ENCODE data around the gene AKT3. TPM values are rescaled to one million over a fixed set of nuclear protein-coding genes. Genes with fewer than 3 reads are reported as not detected.

Gene AKT3
- total RNA-seq, 1 donor from 2014 or later = 35.0 TPM

DNA sequence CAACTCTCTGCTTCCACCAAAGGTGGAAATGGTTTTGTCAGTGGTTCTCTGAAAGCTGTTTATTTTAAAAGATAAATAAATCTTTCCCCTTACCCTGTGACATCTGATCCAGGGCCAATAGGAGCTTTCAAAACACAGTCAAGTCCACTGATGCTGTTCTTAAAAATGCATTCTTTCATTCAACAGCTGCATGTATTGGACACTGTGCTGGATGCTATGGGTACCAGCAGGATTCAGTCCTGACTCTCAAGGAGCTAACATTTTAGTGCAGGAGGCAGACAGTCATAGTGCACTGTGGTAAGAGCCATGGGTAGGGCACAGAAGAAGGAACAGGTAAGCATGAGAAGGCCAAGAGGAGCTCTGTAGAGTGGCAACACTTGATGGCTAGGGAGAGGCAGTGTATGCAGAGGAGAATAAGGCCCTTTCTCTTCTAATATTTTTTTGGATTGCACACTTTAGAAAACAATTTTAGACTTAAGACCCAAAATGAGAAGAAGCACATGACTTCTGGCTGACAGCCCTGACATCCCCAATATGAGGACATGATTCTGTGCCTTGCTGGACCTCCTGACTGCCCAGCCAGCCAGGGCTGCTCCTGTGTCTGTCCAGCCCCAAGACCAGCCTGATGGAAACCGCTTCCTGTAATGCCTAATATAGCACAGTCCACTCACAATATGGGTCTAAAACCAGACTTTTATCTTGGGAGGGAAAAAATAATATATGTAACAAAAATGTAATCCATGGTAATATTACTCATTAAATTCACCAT, 386.9 kb downstream of the AKT3 start:
- no peak for DNase-seq (ENCODE audit: low spot score)

DNA sequence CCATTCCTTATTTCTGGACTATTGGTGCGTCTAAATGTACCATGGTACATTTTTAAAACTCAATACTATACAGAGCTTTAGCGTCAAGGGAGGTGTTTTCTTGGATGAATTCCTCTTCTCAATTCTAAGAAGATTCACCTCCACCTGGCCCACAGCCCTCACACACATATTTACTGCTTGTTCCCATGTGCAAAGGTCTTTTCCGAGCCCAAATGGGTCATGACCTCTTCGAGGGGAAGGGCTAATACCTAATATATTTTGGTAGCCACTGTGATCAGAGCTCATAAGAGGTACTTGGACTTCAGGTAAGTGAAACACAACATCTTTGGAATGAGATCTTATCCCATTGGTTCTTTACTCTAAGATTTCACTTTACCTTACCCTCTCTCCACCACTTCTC, 388.3 kb downstream of the AKT3 start:
- no peak for DNase-seq (ENCODE audit: low spot score)

DNA sequence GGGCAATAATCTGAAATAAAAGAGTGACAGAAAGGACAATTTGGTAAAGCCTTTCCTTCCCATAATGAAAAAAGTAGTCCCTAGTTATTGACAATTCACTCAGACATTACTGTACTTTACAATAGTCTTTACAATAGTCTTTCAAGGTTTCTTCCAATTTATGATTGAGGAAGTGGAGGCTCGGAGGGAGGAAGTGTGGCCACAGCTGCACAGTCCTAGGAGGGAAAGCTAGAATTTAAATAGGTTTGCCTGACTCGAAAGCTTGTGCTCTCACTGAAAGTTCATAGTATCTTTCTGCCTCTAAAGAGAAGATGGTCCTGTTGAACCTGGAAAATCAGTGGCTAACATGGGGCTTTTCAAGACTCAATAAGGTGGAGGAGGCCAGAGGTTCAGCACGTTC, 391.0 kb downstream of the AKT3 start:
- DNase-seq (ENCODE audit: low spot score) = no peak

DNA sequence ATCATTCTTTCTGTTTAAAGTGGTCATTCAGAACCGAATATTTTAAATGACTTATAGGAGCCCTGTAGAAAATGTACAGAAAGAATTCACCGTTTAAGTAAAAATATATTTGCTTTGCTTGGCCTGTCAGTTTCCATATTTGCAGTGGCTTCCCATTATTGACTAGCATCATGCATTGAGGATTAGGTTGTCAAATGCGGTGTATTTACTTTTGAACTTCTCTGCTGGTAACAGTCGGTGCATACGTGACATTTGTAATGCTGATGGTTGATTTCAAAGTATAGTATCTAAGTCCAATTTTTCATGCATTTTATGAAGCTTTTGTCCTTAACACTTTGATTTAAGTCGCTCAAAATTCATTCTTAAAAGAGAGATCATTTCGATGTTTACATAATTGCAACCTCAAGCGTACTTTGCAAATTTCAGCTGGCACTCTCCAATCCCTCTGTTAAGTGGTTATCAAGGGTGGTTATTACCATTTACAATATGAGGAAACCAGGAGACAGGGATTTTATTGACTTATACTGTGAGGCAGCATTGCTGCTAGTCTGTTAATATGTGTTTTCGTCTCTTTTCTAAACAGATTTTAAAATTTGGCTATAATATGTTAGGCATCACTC, 392.6 kb downstream of the AKT3 start:
- DNase-seq (ENCODE audit: low spot score) = no peak

DNA sequence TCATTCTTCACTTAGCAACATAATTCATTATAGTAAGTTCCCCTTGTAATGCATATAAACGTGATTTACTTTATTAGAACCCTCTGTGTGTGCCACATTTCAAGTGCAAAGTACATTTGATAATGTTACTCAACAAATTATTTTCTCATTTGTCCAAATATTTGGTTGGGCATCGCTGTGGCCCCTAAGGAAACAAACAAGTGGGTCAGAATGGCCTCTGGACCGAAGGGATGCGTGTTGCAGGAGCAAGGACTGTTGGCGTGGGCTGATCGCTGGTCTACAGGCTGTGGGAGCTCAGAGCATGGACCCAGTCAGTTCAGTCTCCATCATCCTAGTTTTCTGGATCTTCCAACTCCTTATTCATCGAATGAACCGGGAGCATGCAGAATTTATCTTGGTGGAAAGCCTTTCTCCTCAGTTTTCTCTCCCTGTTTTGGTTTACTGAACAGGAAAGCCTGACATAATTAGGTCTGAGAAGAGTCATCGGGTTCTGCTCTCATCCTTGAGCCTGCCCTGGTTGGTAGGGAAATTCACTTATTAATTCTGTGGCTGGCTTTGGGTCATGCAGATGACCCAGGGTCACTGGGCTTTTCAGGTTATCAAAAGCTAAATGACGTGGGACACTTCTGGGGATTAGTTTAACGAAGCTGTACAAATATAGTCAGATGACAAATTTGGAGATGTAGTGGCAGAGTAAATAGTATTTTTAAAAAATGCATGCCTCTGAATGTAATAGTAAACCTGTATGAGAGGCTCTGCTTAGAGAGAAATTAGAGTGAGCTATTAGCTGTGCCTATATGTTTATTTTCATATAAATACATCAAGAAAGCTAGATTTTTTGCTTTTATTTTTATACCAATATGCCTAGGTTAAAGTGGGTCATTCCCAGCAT, 394.0 kb downstream of the AKT3 start:
- DNase-seq (ENCODE audit: low spot score) = no peak

DNA sequence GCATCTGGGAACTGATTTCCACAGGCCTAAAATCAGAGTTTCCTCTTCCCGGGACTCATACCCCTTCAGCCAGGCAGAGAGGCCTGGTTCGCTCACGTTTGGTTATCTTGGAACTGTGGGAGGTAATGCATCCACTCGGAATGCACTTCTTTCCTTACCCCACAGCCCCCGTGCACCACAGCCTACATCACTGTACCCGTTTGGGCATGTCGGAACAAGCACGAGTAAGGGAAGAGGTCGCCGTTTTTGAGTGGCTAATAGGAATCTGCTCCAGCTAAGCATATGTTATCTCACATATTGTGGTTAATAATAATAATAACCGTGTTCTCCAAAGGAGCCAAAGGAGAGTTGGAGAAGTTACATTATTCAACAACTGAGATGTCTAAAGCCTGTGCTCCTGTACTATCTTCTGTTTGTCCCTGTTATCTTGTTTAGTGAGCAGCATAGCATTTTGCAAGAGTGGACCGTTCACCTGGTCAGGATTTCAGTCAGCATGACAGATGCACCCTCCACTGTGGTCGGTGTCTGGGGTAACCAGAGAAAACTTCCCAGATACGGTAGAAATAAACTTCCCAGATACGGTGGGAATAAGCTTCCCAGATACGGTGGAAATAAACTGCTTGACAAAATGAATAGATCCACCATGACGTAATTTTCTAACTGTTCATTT, 395.6 kb downstream of the AKT3 start:
- no peak for DNase-seq (ENCODE audit: low spot score)

DNA sequence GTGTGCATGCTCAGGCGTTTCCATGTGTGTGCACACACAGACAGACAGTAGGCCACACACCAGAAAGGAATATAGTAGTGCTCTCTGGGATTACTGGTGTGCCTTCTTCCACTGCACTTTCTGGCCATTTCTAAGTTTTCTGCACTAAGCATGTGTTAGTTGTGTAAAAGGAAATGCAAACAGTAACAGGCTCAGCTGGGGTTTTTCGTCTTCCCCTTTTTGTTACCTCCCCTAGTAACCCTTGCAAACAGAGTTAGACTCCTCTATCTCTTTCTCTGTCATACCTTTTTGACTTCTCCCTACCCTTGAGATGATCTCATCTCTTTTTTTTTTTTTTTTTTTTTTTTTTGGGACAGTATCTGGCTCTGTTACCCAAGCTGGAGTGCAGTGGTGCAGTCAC, 398.0 kb downstream of the AKT3 start:
- no peak for DNase-seq (ENCODE audit: low spot score)

DNA sequence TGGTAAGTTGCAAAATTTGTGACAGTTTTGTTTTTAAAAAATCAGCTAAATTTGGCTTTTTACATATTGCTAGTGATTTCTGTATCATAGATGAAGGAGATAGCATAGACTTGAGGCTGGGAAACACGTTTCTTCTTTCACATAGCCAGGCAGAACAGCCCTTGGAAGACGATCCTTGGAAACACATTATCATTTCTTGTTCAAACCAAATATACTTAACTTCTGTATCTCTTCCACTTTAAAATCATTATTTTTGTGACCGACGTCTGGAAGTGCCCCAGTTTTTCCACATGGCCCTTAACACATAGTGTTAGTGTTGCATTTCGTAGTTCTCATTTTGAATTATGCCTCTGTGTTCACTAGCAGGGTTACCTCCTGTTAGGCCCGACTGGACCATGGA, 400.7 kb downstream of the AKT3 start:
- DNase-seq (ENCODE audit: low spot score) = no peak

DNA sequence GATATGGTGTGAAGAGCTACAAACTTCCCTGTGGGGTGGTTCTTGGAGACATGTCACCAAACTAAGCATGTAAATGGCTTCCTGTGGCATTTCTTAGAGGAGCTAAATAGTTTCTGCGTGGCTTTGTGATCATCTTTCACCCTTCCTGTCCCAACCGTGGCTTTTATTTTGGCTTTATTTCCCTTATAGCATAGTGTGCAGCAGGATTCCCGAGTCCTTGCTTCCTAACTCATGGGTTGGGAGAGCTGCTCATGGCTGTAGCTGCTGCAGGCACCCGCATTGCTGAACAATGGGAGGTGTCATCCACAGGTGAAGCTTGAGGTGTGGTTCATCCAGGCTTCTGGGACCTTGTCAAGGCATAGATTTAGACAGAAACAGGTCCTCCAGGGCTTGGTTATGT, 402.2 kb downstream of the AKT3 start:
- no peak for DNase-seq (ENCODE audit: low spot score)

DNA sequence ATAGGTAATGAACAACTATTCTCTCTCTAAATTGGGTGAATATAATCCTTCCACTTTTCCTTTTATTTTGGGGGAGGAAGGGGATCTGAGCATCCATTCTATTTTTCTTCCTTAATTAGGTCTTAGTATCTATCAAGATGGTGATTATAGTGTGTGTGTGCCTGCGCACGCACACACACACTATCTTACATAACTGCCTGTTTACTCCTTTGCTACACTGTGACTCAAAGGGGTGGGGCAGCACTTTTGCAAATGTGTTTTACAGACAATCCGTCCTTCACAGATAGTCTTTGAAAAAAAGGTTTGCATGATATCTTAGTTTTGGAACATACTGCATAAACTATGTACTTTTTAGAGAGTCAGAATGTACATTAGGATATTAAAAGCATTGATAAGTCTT, 402.7 kb downstream of the AKT3 start:
- peak; percentile 22 for DNase-seq (ENCODE audit: low spot score)

DNA sequence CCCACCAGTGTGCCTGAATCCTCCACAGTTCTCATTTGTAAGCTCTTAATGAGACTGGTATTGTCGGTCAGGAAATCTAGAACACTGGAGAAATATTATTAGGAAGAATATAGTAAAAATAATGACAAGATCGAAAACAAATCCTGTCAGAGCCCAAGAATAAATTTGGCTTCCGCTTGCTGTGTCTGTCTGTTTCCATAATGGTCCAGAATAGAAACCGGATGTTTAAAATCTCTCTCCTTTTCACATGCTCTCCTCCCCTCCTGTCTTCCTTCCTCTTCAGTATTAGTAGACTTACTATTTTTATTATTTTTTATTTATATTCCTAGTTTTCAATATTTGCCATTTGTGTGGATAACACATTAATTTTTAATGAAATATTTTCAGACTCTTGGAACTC, 406.5 kb downstream of the AKT3 start:
- DNase-seq (ENCODE audit: low spot score) = no peak

DNA sequence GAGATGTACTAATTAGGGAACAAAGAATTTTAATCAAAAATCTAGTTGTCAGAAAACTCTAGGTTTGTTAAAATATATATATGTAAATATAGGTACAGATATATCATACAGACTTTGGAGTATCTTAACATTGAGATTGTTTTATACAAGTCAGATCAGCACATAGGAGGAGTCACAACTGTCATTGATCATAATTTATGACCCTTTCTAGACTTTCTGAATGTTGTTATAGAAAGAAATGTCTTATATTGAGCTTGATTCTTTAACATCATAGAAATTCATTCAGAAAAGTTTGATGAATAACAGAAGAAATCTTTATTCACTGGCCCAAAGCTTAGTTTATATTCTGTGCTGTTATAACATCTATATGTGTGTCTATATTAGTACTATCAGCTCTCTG, 408.4 kb downstream of the AKT3 start:
- DNase-seq (ENCODE audit: low spot score) = no peak

DNA sequence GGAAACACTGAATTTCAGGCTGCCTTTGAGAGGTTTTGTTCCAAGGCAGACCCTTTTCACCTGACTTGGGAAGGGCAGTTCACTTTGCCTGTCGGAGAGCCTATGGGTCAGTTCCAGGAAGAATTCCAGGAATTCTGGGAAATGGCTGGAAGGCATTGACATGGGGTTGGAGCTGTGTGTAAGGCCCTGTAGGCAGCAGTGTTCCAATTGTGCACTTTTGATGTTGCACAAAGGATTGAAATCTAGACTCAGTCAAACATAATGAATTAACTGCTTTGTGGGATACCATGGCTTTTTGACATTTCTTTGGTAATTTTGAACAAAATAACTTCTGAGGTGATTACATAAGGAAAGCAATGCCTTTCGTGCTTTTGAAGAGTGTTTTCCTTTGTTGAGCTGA, 409.6 kb downstream of the AKT3 start:
- DNase-seq (ENCODE audit: low spot score) = no peak

DNA sequence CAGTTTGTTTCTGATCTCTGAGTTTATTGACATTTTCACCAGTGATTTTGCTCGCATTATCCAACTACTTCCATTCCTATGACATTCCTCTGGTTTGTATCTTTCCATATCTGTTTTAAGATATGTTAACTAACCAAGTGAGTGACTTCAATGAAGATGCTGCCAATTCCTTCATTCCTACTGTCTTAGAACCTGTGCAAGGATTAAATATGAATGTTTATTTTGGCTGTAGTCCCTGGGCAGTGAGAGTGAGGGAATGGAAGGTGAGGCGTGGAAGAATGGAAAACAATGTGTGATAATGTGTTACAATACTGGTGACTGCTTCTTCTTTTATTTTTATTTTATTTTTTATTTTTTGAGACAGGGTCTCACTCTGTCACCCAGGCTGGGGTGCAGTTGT, 411.2 kb downstream of the AKT3 start:
- no peak for DNase-seq (ENCODE audit: low spot score)

Other genes with a start within 250 kb of the AKT3 start
- 27.6 TPM for gene ZBTB18, start 201.0 kb upstream of the AKT3 start, total RNA-seq